Vagina (tissue), 2 donors: ENCODE results near the gene NRP2. TPM values are rescaled to one million over a fixed set of nuclear protein-coding genes. Genes with fewer than 3 reads are reported as not detected.

Experiments used
- DNase-seq, 2 donors: peaks; one replicate each; pipeline ENCODE4 v3.0.0-alpha.2; 2017; ENCODE audit errors: extremely low spot score in 2 of 2
- H3K27ac ChIP-seq: fragments of 200-600 bp; sonication (generic); one replicate; pipeline ENCODE4 v1.5.1; 2019
- H3K27me3 ChIP-seq: fragments of 200-600 bp; sonication (generic); one replicate; pipeline ENCODE4 v1.5.1; 2019
- H3K36me3 ChIP-seq, 2 donors: fragments of 200-600 bp; sonication (generic); one replicate each; pipeline ENCODE4 v1.5.1; 2017 to 2019
- H3K4me1 ChIP-seq: fragments of 200-600 bp; sonication (generic); one replicate; pipeline ENCODE4 v1.5.1; 2019
- H3K4me3 ChIP-seq, 2 donors: fragments of 200-600 bp; sonication (generic); 1 replicate in 1 of 2; 2 replicates in 1 of 2; pipeline ENCODE4 v1.5.1; 2016 to 2019
- H3K9me3 ChIP-seq: fragments of 200-600 bp; sonication (generic); one replicate; pipeline ENCODE4 v1.5.1; 2019
- POLR2A ChIP-seq, 2 donors: fragments of 450-650 bp; IDR thresholded peaks; one replicate each; pipeline ENCODE4 v1.6.1; 2017; ENCODE audit warnings: antibody characterized with exemption in 2 of 2, mild to moderate bottlenecking in 2 of 2, moderate library complexity in 2 of 2
- POLR2AphosphoS5 ChIP-seq, 2 donors: sonication (generic); formaldehyde crosslinking; IDR thresholded peaks; one replicate each; pipeline ENCODE4 v1.9.0; 2017; ENCODE audit warnings: antibody characterized with exemption in 2 of 2, mild to moderate bottlenecking in 2 of 2, low read depth in 1 of 2; ENCODE audit not compliant: insufficient read depth in 1 of 2
- intact Hi-C: fragments of 100-400 bp; cut with DNase I; formaldehyde crosslinking; loops from one replicate; pipeline ENCODE4 v1.15.1; 2023
- total RNA-seq: library from RNA; depleted of rRNA; stranded (reverse); fragments of >200 nt; gene quantifications from one replicate; pipeline ENCODE4 v1.2.3, GENCODE V29; 2016
- TF ChIP-seq, protein P1 (sequence below), 3 experiments: fragments of 450-650 bp in 2 of 3; fragments of 200-600 bp in 1 of 3; sonication (generic) in 1 of 3; IDR thresholded peaks; one replicate each; pipeline ENCODE4 v1.5.1; 2017 to 2019; ENCODE audit warnings: antibody characterized with exemption in 3 of 3, mild to moderate bottlenecking in 2 of 3, moderate library complexity in 2 of 3

The NRP2 gene
- total RNA-seq, 1 donor from 2014 or later, result 65.6 TPM

DNA sequence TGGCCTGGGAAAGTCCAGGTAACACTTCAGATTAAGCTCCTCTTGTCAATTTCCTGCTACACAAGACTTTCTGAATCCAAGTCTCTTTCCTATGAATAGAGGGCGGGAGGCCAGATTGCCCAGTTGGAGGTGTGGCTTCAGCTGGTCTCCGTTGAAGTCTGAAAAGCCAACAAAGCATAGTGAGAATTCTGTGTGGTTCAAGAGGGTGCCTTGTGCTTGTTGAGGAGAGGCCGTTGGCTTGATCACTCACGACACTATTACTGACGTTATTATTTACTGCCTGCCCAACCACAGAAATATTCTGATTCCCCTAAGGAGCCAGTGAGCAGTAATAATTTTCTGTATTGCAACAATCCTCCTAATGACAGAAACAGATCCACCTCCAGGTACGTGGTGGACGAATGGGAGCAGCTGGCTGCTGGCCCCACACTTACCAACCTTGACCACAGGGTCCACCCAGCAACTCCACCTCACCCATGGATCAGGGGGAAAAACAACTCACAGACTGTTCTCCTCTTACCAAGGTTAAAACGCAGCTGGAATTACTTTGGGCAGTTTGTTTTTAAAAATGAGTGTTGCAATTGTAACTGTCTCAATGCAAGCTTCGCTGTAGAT lies 21.9 kb downstream of the NRP2 start:
- Histone ChIP-seq H3K27ac (peak overlapping the region; percentile 58), H3K36me3 (no peaks in the 10 kb centered on the region), H3K9me3 (no peaks in the 10 kb centered on the region), H3K4me3 (no peak overlapping the region), H3K4me1 (peaks cover 79% of the 10 kb centered on the region), H3K27me3 (no peaks in the 10 kb centered on the region)
- intact Hi-C loops, result no loop called here
- TF ChIP-seq POLR2AphosphoS5 (IDR thresholded peaks at IDR 0.05; ENCODE audit: insufficient read depth in 1 of 2, low read depth in 1 of 2), result no peak
- no peak for TF ChIP-seq POLR2A (IDR thresholded peaks at IDR 0.05)
- TF ChIP-seq, protein P1, sequence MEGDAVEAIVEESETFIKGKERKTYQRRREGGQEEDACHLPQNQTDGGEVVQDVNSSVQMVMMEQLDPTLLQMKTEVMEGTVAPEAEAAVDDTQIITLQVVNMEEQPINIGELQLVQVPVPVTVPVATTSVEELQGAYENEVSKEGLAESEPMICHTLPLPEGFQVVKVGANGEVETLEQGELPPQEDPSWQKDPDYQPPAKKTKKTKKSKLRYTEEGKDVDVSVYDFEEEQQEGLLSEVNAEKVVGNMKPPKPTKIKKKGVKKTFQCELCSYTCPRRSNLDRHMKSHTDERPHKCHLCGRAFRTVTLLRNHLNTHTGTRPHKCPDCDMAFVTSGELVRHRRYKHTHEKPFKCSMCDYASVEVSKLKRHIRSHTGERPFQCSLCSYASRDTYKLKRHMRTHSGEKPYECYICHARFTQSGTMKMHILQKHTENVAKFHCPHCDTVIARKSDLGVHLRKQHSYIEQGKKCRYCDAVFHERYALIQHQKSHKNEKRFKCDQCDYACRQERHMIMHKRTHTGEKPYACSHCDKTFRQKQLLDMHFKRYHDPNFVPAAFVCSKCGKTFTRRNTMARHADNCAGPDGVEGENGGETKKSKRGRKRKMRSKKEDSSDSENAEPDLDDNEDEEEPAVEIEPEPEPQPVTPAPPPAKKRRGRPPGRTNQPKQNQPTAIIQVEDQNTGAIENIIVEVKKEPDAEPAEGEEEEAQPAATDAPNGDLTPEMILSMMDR (IDR thresholded peaks at IDR 0.05), result no peak
- no peak for DNase-seq

DNA sequence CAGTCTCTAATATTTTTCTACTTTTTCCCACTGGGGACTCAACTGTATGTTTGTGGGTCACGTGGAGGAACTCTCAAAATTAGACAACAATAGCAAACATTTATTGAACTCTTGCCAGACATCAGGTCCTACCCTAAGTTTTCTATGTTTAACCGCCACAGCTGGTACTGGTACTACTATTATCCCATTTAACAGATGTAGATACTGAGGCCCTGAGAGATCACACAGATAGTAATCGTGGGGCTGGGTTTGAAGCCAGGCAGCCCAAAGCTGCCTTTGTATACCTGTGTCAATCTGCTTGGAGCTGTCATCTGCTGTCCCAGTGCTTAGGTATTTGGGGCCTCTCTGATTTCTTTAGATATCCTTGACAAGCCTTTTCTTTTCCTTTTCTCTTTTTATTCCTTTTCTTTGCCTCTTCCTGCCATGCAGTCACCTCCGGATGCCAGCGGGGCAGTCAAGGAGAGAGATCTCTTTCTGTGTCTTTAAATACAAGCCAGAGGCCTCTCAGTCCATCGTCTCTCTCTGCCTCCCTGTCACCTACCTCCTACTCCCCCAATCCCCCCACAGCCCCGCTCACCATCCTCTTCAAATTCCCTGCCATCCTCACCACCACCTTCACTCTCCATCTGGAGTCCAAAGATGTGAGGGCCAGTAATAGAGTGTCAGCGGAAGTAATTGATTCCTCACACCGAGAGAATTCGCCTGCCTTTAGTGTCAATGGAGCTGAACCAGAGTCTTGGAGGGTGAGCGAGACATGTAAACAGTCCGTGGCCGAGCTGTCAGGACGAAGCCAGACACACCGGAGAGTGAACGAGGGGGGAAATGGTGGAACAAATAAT lies 23.4 kb downstream of the NRP2 start:
- Histone ChIP-seq H3K4me3 (no peak overlapping the region), H3K4me1 (peaks cover 71% of the 10 kb centered on the region), H3K36me3 (no peaks in the 10 kb centered on the region), H3K27me3 (no peaks in the 10 kb centered on the region), H3K27ac (peak overlapping the region; percentile 69), H3K9me3 (no peaks in the 10 kb centered on the region)
- intact Hi-C loops, result no loop called here
- DNase-seq, result no peak
- TF ChIP-seq, protein P1 (IDR thresholded peaks at IDR 0.05), result no peak
- TF ChIP-seq POLR2AphosphoS5 (IDR thresholded peaks at IDR 0.05; ENCODE audit: insufficient read depth in 1 of 2, low read depth in 1 of 2) (no peak), POLR2A (IDR thresholded peaks at IDR 0.05) (no peak)

DNA sequence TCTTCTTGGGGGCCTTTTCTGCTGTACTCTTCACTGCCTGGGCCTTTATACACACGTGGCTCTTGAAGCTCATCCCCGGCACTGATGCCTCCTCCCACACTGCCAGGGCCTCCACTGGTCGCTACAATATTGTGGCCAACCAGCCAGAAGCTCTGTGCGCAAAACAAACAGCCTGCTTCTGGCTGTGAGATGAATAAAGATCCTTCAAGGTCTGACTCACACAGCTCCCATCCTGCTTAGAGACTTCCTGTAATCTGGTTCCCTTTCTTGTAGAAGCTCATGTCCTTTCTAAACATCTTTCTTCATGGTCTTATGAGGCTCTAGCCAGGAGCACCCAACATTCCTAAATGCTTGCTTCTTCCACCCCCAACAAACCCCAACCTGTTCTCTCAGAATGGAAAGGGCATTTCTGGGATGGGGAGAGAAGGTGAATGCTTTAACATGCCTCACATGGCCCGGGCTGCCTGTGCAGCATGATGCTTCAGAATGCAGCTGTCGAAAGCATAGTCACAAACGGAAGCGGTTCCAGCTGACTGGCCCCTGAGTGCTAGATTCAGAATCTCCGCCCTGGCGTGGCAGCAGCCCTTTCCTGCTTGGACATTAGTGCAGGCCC lies 24.6 kb downstream of the NRP2 start:
- H3K27ac ChIP-seq, result peak overlapping the region; percentile 69
- TF ChIP-seq POLR2A (IDR thresholded peaks at IDR 0.05) (no peak), POLR2AphosphoS5 (IDR thresholded peaks at IDR 0.05; ENCODE audit: insufficient read depth in 1 of 2, low read depth in 1 of 2) (peak; percentile 26 to 47)
- peaks cover 60% of the 10 kb centered on the region for H3K4me1 ChIP-seq
- no peaks in the 10 kb centered on the region for H3K36me3 ChIP-seq
- no peaks in the 10 kb centered on the region for H3K9me3 ChIP-seq
- no peaks in the 10 kb centered on the region for H3K27me3 ChIP-seq
- no peak overlapping the region for H3K4me3 ChIP-seq
- DNase-seq, result no peak
- intact Hi-C loops, result no loop called here

DNA sequence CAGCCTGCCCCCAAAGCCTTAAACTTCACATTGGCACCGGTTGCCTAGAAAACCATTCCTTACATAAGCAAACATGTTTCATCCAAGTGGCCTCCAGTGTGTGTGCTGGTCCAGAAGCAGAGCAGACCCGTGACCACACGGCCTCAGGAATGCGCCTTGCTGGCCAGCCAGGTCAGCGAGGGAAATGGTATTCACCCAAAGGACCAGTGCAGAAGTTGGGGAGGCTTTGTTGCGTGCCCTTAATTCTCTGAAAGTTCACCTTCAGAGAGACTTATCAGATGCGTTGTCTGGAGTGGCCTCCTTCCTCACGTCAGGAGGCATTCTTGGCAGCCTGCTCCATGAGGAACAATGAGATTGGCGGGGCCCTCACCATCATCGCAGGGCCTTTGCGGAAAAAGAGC lies 25.9 kb downstream of the NRP2 start:
- H3K9me3 ChIP-seq, result no peaks in the 10 kb centered on the region
- H3K27ac ChIP-seq, result peak overlapping the region; percentile 69
- no peaks in the 10 kb centered on the region for H3K27me3 ChIP-seq
- TF ChIP-seq POLR2A (IDR thresholded peaks at IDR 0.05) (no peak), POLR2AphosphoS5 (IDR thresholded peaks at IDR 0.05; ENCODE audit: insufficient read depth in 1 of 2, low read depth in 1 of 2) (peak; percentile 33 to 60)
- TF ChIP-seq, protein P1 (IDR thresholded peaks at IDR 0.05), result no peak
- no peak for DNase-seq
- intact Hi-C loops, result no loop called here
- no peaks in the 10 kb centered on the region for H3K36me3 ChIP-seq
- H3K4me3 ChIP-seq, result no peak overlapping the region
- H3K4me1 ChIP-seq, result peaks cover 47% of the 10 kb centered on the region

DNA sequence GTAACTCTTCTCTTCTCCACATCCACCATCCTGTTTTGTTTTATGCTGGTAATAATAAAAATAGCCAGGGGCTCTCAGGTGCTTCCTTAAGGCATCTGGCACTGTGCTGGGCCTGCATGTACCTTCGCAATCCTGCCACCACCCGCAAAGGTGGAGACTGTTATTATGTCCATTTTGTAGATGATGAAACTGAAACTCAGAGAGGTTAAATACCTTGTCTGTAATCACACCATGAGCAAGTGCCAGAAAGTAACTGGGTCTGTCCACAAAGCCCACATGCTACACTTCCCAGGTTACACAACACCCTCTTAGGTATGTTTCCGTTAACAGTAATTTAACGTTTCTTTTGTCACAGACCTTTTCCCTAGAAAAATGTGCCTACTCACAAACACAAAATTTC lies 27.0 kb downstream of the NRP2 start:
- no peak overlapping the region for H3K27ac ChIP-seq
- H3K4me1 ChIP-seq, result peaks cover 39% of the 10 kb centered on the region
- TF ChIP-seq POLR2AphosphoS5 (IDR thresholded peaks at IDR 0.05; ENCODE audit: insufficient read depth in 1 of 2, low read depth in 1 of 2) (no peak), POLR2A (IDR thresholded peaks at IDR 0.05) (no peak)
- TF ChIP-seq, protein P1 (IDR thresholded peaks at IDR 0.05), result no peak
- no peak for DNase-seq
- H3K9me3 ChIP-seq, result no peaks in the 10 kb centered on the region
- no peaks in the 10 kb centered on the region for H3K36me3 ChIP-seq
- H3K27me3 ChIP-seq, result no peaks in the 10 kb centered on the region
- intact Hi-C loops, result no loop called here
- H3K4me3 ChIP-seq, result no peak overlapping the region
